CD14-positive monocyte (primary cell): ENCODE measurements around the gene P4HA2. TPM values are rescaled to one million over a fixed set of nuclear protein-coding genes. Genes with fewer than 3 reads are reported as not detected.
A peak's percentile ranks its signal among the peaks of the same experiment; 100 is the strongest.

ENCODE experiments used
- DNase-seq, 3 donors: peaks; one replicate each; pipeline ENCODE4 v3.0.0-alpha.2; 2011 to 2022
- H2AFZ ChIP-seq: 2 replicates; pipeline ENCODE4 v1.6.0; 2012; ENCODE audit warnings: mild to moderate bottlenecking, low read depth, low read length, inconsistent platforms; ENCODE audit not compliant: insufficient read depth, poor library complexity, severe bottlenecking
- H3K27ac ChIP-seq, 2 donors: 1 replicate in 1 of 2; 2 replicates in 1 of 2; pipeline ENCODE4 v1.5.1; 2012 to 2013; ENCODE audit warnings: low read length in 2 of 2, control low read depth in 1 of 2, inconsistent platforms in 1 of 2, low read depth in 1 of 2, mild to moderate bottlenecking in 1 of 2
- H3K27me3 ChIP-seq, 2 donors: one replicate each; pipeline versions ENCODE4 v1.6.0 to v1.6.1; 2011 to 2013; ENCODE audit warnings: low read length in 2 of 2; ENCODE audit not compliant: control insufficient read depth in 2 of 2, insufficient read depth in 2 of 2
- H3K36me3 ChIP-seq, 2 donors: replicated peaks in 1 of 2; 1 replicate in 1 of 2; 2 replicates in 1 of 2; pipeline versions ENCODE4 v1.5.1 to v1.6.1; 2012 to 2013; ENCODE audit warnings: low read length in 2 of 2, control low read depth in 1 of 2, inconsistent platforms in 1 of 2, mild to moderate bottlenecking in 1 of 2; ENCODE audit not compliant: insufficient read depth in 2 of 2, control insufficient read depth in 1 of 2
- H3K4me1 ChIP-seq, 2 donors: 1 replicate in 1 of 2; 2 replicates in 1 of 2; pipeline versions ENCODE4 v1.5.1 to v1.6.1; 2012 to 2013; ENCODE audit warnings: low read length in 2 of 2, control low read depth in 1 of 2, inconsistent platforms in 1 of 2, mild to moderate bottlenecking in 1 of 2, moderate library complexity in 1 of 2; ENCODE audit not compliant: insufficient read depth in 2 of 2, control insufficient read depth in 1 of 2
- H3K4me2 ChIP-seq: replicated peaks from 2 replicates; pipeline ENCODE3; 2012; ENCODE audit warnings: low read length, moderate library complexity, mild to moderate bottlenecking; ENCODE audit not compliant: poor library complexity, severe bottlenecking; ENCODE audit errors: extremely low read depth
- H3K4me3 ChIP-seq, 3 experiments: fragments of 200-600 bp in 1 of 3; sonication (generic) in 1 of 3; replicated peaks in 1 of 3; 1 replicate in 2 of 3; 2 replicates in 1 of 3; pipeline ENCODE4 v1.5.1; 2011 to 2013; ENCODE audit warnings: low read length in 3 of 3, mild to moderate bottlenecking in 3 of 3, control low read depth in 2 of 3, low read depth in 2 of 3, inconsistent platforms in 1 of 3, moderate library complexity in 1 of 3
- H3K79me2 ChIP-seq: 2 replicates; pipeline ENCODE4 v1.6.0; 2012; ENCODE audit warnings: mild to moderate bottlenecking, control low read depth, inconsistent platforms, low read length, moderate library complexity; ENCODE audit not compliant: insufficient read depth
- H3K9ac ChIP-seq: 2 replicates; pipeline ENCODE4 v1.6.0; 2017; ENCODE audit warnings: low read length, mild to moderate bottlenecking; ENCODE audit not compliant: insufficient read depth, poor library complexity, severe bottlenecking
- H3K9me3 ChIP-seq, 2 donors: replicated peaks in 1 of 2; 1 replicate in 1 of 2; 2 replicates in 1 of 2; pipeline versions ENCODE4 v1.5.1 to v1.6.1; 2012 to 2013; ENCODE audit warnings: low read length in 2 of 2, control low read depth in 1 of 2; ENCODE audit not compliant: control insufficient read depth in 1 of 2, insufficient read depth in 1 of 2
- H4K20me1 ChIP-seq: 2 replicates; pipeline ENCODE4 v1.6.0; 2012; ENCODE audit warnings: mild to moderate bottlenecking, low read length, control low read depth, moderate library complexity; ENCODE audit not compliant: insufficient read depth
- H3K27ac Mint-ChIP-seq, 7 donors: one replicate each; pipeline ENCODE4 v1.8.0; 2020; ENCODE audit warnings: mild to moderate bottlenecking in 7 of 7, mixed read lengths in 7 of 7, moderate library complexity in 6 of 7, inconsistent platforms in 2 of 7
- H3K27me3 Mint-ChIP-seq, 3 donors: one replicate each; pipeline ENCODE4 v1.8.0; 2021 to 2022; ENCODE audit warnings: low read depth in 3 of 3, mild to moderate bottlenecking in 3 of 3, mixed read lengths in 3 of 3, moderate library complexity in 3 of 3, inconsistent platforms in 1 of 3
- H3K36me3 Mint-ChIP-seq, 2 donors: one replicate each; pipeline ENCODE4 v1.8.0; 2020; ENCODE audit warnings: mixed read lengths in 2 of 2, inconsistent platforms in 1 of 2, mild to moderate bottlenecking in 1 of 2
- H3K4me1 Mint-ChIP-seq: one replicate; pipeline ENCODE4 v1.8.0; 2020; ENCODE audit warnings: mild to moderate bottlenecking, mixed read lengths
- H3K4me3 Mint-ChIP-seq, 2 donors: one replicate each; pipeline ENCODE4 v1.8.0; 2020; ENCODE audit warnings: mild to moderate bottlenecking in 2 of 2, mixed read lengths in 2 of 2, moderate library complexity in 1 of 2
- H3K9me3 Mint-ChIP-seq, 7 donors: one replicate each; pipeline ENCODE4 v1.8.0; 2020 to 2022; ENCODE audit warnings: mixed read lengths in 7 of 7, mild to moderate bottlenecking in 6 of 7, moderate library complexity in 6 of 7, inconsistent platforms in 2 of 7
- CTCF ChIP-seq: fragments of 200-600 bp; IDR thresholded peaks from one replicate; pipeline ENCODE4 v1.8.0; 2022; ENCODE audit warnings: antibody characterized with exemption, mild to moderate bottlenecking
- WGBS: methylation state at CpG from one replicate; pipeline ENCODE4 v1.1.5; 2013; ENCODE audit warnings: missing lambda C conversion rate; ENCODE audit not compliant: insufficient coverage; 5-methylcytosine and 5-hydroxymethylcytosine counted together
- intact Hi-C, 2 donors: fragments of 100-400 bp; cut with micrococcal nuclease; formaldehyde crosslinking; loops; one replicate each; pipeline versions ENCODE4 v1.15.0 to v1.15.1; 2023
- polyA plus RNA-seq, 3 donors: library from polyadenylated mRNA; depleted of rRNA in 1 of 3; unstranded in 2 of 3; stranded (reverse) in 1 of 3; fragments of 300-500 nt in 2 of 3; fragments of >200 nt in 1 of 3; fragmentation: Illumina TruSeq in 2 of 3; gene quantifications; 1 replicate in 2 of 3; 2 replicates in 1 of 3; pipeline ENCODE4 v1.2.3, GENCODE V29; 2012 to 2021

Gene P4HA2
- polyA plus RNA-seq, 3 donors: 0.12 to 0.99 (median 0.45) TPM

- intact Hi-C loops: no loop called here
Measured at GRCh38 chr5:132209901-132210545, 17.6 kb downstream of the P4HA2 start.

GRCh38 chr5:132209131-132209530, 18.5 kb downstream of the P4HA2 start:
- intact Hi-C loops: no loop called here
- Histone ChIP-seq H2AFZ (peak overlapping the region; percentile 26), H3K36me3 (no peaks in the 10 kb centered on the region)

More at GRCh38 chr5:132209901-132210545, 17.6 kb downstream of the P4HA2 start:
- DNase-seq: no peak
- H3K27ac ChIP-seq: no peak overlapping the region
- no peaks in the 10 kb centered on the region for H3K36me3 Mint-ChIP-seq
- H3K27me3 ChIP-seq: no peaks in the 10 kb centered on the region
- H3K4me3 Mint-ChIP-seq: no peak overlapping the region
- WGBS: 98% methylated on average over 6 of the region's 11 CpGs
- H3K36me3 ChIP-seq: no peaks in the 10 kb centered on the region
- peaks cover 0 to 3% (median 1%) of the 10 kb centered on the region in 3 donors for H3K27me3 Mint-ChIP-seq
- no peak overlapping the region for H3K4me2 ChIP-seq
- H4K20me1 ChIP-seq: no peaks in the 10 kb centered on the region
- no peaks in the 10 kb centered on the region for H3K79me2 ChIP-seq
- H3K9me3 ChIP-seq: no peaks in the 10 kb centered on the region
- TF ChIP-seq CTCF: no peak
- H3K9ac ChIP-seq: no peak overlapping the region
- peaks cover 6% of the 10 kb centered on the region for H3K4me1 Mint-ChIP-seq
- no peak overlapping the region for H3K4me3 ChIP-seq
- no peak overlapping the region for H2AFZ ChIP-seq
- no peak overlapping the region for H3K27ac Mint-ChIP-seq
- no peaks in the 10 kb centered on the region for H3K4me1 ChIP-seq
- peaks cover 0 to 2% (median 0%) of the 10 kb centered on the region in 7 donors for H3K9me3 Mint-ChIP-seq

More at GRCh38 chr5:132209131-132209530, 18.5 kb downstream of the P4HA2 start:
- Histone ChIP-seq H3K27me3 (no peaks in the 10 kb centered on the region), H3K4me3 (no peak overlapping the region), H3K27ac (no peak overlapping the region), H3K4me1 (no peaks in the 10 kb centered on the region), H4K20me1 (no peaks in the 10 kb centered on the region), H3K4me2 (no peak overlapping the region), H3K9me3 (no peaks in the 10 kb centered on the region), H3K79me2 (no peaks in the 10 kb centered on the region), H3K9ac (no peak overlapping the region)
- Mint-ChIP-seq H3K9me3 (peaks cover 0 to 2% (median 0%) of the 10 kb centered on the region in 7 donors), H3K36me3 (no peaks in the 10 kb centered on the region), H3K4me1 (peaks cover 6% of the 10 kb centered on the region), H3K27me3 (peaks cover under 1 to 3% (median 1%) of the 10 kb centered on the region in 3 donors), H3K27ac (no peak overlapping the region), H3K4me3 (no peak overlapping the region)
- WGBS: 32% methylated on average over 5 of the region's 9 CpGs
- DNase-seq: no peak
- no peak for TF ChIP-seq CTCF
